Measurements from ENCODE around the gene CIB4. TPM values are rescaled to one million over a fixed set of nuclear protein-coding genes. Genes with fewer than 3 reads are reported as not detected.

Gene CIB4
- total and polyA plus RNA-seq, 9 of the 15 experiments (the other 6 are each of a cell fraction or from before 2014, with no cell fraction given), result not detected

DNA sequence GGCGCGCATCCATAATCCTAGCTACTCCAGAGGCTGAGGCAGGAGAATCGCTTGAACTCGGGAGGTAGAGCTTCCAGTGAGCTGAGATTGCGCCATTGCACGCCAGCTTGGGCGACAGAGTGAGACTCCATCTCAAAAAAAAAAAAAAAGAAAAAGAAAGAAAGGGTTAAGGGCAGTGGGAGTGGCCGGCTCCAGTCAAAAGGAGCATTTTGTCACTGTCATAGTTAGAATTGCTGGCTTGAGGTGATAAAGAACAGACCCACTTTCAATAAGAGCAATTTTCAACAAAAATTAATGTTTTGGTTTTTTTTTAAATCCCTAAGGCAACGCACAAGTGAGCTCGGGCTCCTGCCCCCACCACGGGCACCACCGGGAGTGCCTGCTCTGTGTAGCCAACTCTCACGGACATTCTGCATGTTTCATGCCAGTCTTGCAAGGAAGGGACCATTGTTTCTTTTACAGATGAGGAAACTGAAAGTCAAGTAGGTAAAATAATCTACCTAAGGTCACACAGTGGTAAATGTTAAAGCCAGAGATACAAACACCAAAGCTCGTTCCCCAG, 8.5 kb downstream of the CIB4 start:
- no peak overlapping the region for H3K27ac ChIP-seq (ENCODE audit: extremely low read depth, low read depth, low read length)
- peaks cover 0 to 3% of the 10 kb centered on the region in 2 experiments; a peak in 3 of 5 replicates for H3K4me1 ChIP-seq (replicated peaks in 1 of 2; ENCODE audit: control insufficient read depth in 2 of 2, insufficient read depth in 2 of 2, low read length in 2 of 2)
- TF ChIP-seq CBFA2T3 (IDR thresholded peaks at IDR 0.05) (peak; percentile 47), POLR2B (IDR thresholded peaks at IDR 0.05; ENCODE audit: low read depth, partially characterized antibody) (no peak), ZNF384 (IDR thresholded peaks at IDR 0.05; ENCODE audit: low read depth, low read length) (peak; percentile 66), FOXJ3 (CRISPR knock-in tag; IDR thresholded peaks at IDR 0.05) (no peak), CEBPB (tag; IDR thresholded peaks at IDR 0.05) (0 out of 2 replicates have a peak, but pooled peaks have one; percentile 21), MEIS2 (IDR thresholded peaks at IDR 0.05; ENCODE audit: partially characterized antibody) (peak; percentile 72), TAL1 (IDR thresholded peaks at IDR 0.05) (peak; percentile 11; the same call in 1 of the 2 replicates), DIDO1 (tag; IDR thresholded peaks at IDR 0.05; ENCODE audit: low read depth) (no peak), TCF3 (CRISPR knock-in tag; IDR thresholded peaks at IDR 0.05) (0 out of 2 replicates have a peak, but pooled peaks have one; percentile 19)
- TF ChIP-seq, protein P1, sequence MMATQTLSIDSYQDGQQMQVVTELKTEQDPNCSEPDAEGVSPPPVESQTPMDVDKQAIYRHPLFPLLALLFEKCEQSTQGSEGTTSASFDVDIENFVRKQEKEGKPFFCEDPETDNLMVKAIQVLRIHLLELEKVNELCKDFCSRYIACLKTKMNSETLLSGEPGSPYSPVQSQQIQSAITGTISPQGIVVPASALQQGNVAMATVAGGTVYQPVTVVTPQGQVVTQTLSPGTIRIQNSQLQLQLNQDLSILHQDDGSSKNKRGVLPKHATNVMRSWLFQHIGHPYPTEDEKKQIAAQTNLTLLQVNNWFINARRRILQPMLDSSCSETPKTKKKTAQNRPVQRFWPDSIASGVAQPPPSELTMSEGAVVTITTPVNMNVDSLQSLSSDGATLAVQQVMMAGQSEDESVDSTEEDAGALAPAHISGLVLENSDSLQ (IDR thresholded peaks at IDR 0.05), result peak; percentile 55; the same call in 1 of the 2 replicates
- TF ChIP-seq, protein P2, sequence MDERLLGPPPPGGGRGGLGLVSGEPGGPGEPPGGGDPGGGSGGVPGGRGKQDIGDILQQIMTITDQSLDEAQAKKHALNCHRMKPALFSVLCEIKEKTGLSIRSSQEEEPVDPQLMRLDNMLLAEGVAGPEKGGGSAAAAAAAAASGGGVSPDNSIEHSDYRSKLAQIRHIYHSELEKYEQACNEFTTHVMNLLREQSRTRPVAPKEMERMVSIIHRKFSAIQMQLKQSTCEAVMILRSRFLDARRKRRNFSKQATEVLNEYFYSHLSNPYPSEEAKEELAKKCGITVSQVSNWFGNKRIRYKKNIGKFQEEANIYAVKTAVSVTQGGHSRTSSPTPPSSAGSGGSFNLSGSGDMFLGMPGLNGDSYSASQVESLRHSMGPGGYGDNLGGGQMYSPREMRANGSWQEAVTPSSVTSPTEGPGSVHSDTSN (CRISPR knock-in tag; IDR thresholded peaks at IDR 0.05; ENCODE audit: low read depth), result no peak
- TF ChIP-seq, protein P2 (tag; conservative IDR thresholded peaks at IDR 0.05; ENCODE audit: low read depth), result peak; percentile 86
- peaks cover 20% of the 10 kb centered on the region; the same call in 1 of the 2 replicates for H4K20me1 ChIP-seq (replicated peaks; ENCODE audit: control insufficient read depth, insufficient read depth, low read length)
- no peak overlapping the region for H3K4me3 ChIP-seq
- intact Hi-C loops (cut with micrococcal nuclease), result no loop called here
- H3K27me3 ChIP-seq (ENCODE audit: control insufficient read depth in 2 of 2, insufficient read depth in 2 of 2, low read length in 2 of 2), result peaks cover 48 to 86% of the 10 kb centered on the region in 2 experiments; a peak in 4 of 5 replicates
- H3K9me3 ChIP-seq (replicated peaks; ENCODE audit: control insufficient read depth, insufficient read depth, low read depth, low read length), result no peaks in the 10 kb centered on the region
- H2AFZ ChIP-seq (ENCODE audit: low read depth, low read length), result no peak overlapping the region
- POLR2A ChIA-PET, result interaction anchor here (0.5 to 1.3 kb wide), 4 partner anchors 9 to 911 kb away, joined by 3 read pairs; partner anchors contain the start of gene CIB4
- in situ Hi-C loops (cut with MboI), result no loop called here
- H3K36me3 ChIP-seq (ENCODE audit: control insufficient read depth, insufficient read depth, low read length), result no peaks in the 10 kb centered on the region
- no peak overlapping the region for H3K4me2 ChIP-seq (ENCODE audit: insufficient read depth, low read length)
- WGBS (ENCODE audit: insufficient coverage, low coverage, missing lambda C conversion rate), result 15% methylated on average over 12 of the region's 14 CpGs
- ATAC-seq (peak; percentile 51; the same call in 2 of the 3 replicates), DNase-seq (ENCODE audit: extremely low read depth in 1 of 4, low spot score in 3 of 4) (peak in 1 of 4 experiments; percentile 11), FAIRE-seq (no peak)
- H3K9ac ChIP-seq (ENCODE audit: insufficient read depth in 1 of 2, low read depth in 2 of 2, low read length in 2 of 2), result 0 out of 4 replicates have a peak overlapping the region, but pooled peaks of 1 of the 2 experiments have one; percentile 45
- H3K9me1 ChIP-seq (ENCODE audit: control insufficient read depth, insufficient read depth, low read length), result no peaks in the 10 kb centered on the region
- no TSS peak for BruUV-seq (replicated peaks)
- no peaks in the 10 kb centered on the region for H3K79me2 ChIP-seq (ENCODE audit: control insufficient read depth, insufficient read depth, low read length)
- CTCF ChIA-PET (ENCODE audit: low intra/inter-chr PET ratio), result no interaction called here
